ENCODE data around the gene PBX1.

- TF ChIP-seq EZH2 (IDR thresholded peaks at IDR 0.05; ENCODE audit: borderline replicate concordance, low read depth, low read length, severe bottlenecking) (no peak), POLR2A (IDR thresholded peaks at IDR 0.05; ENCODE audit: low read depth, low read length) (no peak), CTCF (IDR thresholded peaks at IDR 0.05; ENCODE audit: extremely low read depth in 1 of 2, insufficient read depth in 1 of 2, low read depth in 1 of 2, low read length in 2 of 2) (no peak), MYC (IDR thresholded peaks at IDR 0.05; ENCODE audit: low read depth, low read length) (no peak), POLR2AphosphoS5 (IDR thresholded peaks at IDR 0.05; ENCODE audit: insufficient read depth, low read depth, low read length) (no peak), MAX (IDR thresholded peaks at IDR 0.05; ENCODE audit: insufficient read depth, insufficient read length) (no peak), GATA2 (IDR thresholded peaks at IDR 0.05; ENCODE audit: insufficient read depth, insufficient read length, low read depth, low read length) (no peak), JUN (IDR thresholded peaks at IDR 0.05; ENCODE audit: borderline replicate concordance, insufficient read depth, insufficient read length, low read depth) (no peak)
These were observed 227.0 kb downstream of the PBX1 start for GRCh38 chr1:164785841-164786534.
